NCI-H69 (cell line): ENCODE data around the gene ASGR2.
"Not testable (repeated sequence)": the region's sequence is repeated elsewhere in the genome, so short reads cannot be mapped to it uniquely, and the experiment has no call there.

Source experiments
- DNase-seq: peaks from one replicate; lab custom pipeline; 2025; lab: John Stamatoyannopoulos, UW

Gene ASGR2

GRCh38 chr17:7098802-7099459 lies 15.7 kb downstream of the ASGR2 start:
- no peak for DNase-seq

- DNase-seq = no peak
Observed at GRCh38 chr17:7097940-7098339, 16.7 kb downstream of the ASGR2 start.

GRCh38 chr17:7095625-7096024 lies 19.0 kb downstream of the ASGR2 start:
- DNase-seq = no peak

- no peak for DNase-seq
Observed at GRCh38 chr17:7094652-7095019, 20.0 kb downstream of the ASGR2 start.

- not testable (repeated sequence) for DNase-seq
Observed at GRCh38 chr17:7091311-7092005, 23.2 kb downstream of the ASGR2 start.

GRCh38 chr17:7089570-7089969 lies 25.1 kb downstream of the ASGR2 start:
- DNase-seq = not testable (repeated sequence)

GRCh38 chr17:7088442-7088841 lies 26.2 kb downstream of the ASGR2 start:
- DNase-seq = not testable (repeated sequence)

GRCh38 chr17:7084088-7084487 lies 30.5 kb downstream of the ASGR2 start:
- DNase-seq = no peak

- DNase-seq = no peak
Observed at GRCh38 chr17:7083592-7083991, 31.0 kb downstream of the ASGR2 start.

GRCh38 chr17:7081341-7082062 lies 33.1 kb downstream of the ASGR2 start:
- no peak for DNase-seq

GRCh38 chr17:7080456-7081041 lies 34.1 kb downstream of the ASGR2 start:
- DNase-seq = no peak

- DNase-seq = no peak
Observed at GRCh38 chr17:7079581-7080455, 34.8 kb downstream of the ASGR2 start, which contains the start of gene CLEC10A. CLEC10A (minus strand) TSS chr17:7080251; CDS start chr17:7078812, 1,439 bp downstream.

- DNase-seq = no peak
Observed at GRCh38 chr17:7078711-7079110, 35.9 kb downstream of the ASGR2 start.

GRCh38 chr17:7077911-7078546 lies 36.6 kb downstream of the ASGR2 start:
- no peak for DNase-seq

- DNase-seq = no peak
Observed at GRCh38 chr17:7074931-7075330, 39.7 kb downstream of the ASGR2 start.

- DNase-seq = no peak
Observed at GRCh38 chr17:7072406-7072805, 42.2 kb downstream of the ASGR2 start.

GRCh38 chr17:7070712-7071111 lies 43.9 kb downstream of the ASGR2 start:
- no peak for DNase-seq

GRCh38 chr17:7068268-7068667 lies 46.4 kb downstream of the ASGR2 start:
- DNase-seq = no peak

- DNase-seq = no peak
Observed at GRCh38 chr17:7067198-7067597, 47.4 kb downstream of the ASGR2 start.

- no peak for DNase-seq
Observed at GRCh38 chr17:7064261-7064660, 50.4 kb downstream of the ASGR2 start.

GRCh38 chr17:7063518-7064094 lies 51.0 kb downstream of the ASGR2 start:
- no peak for DNase-seq
